IgD-negative memory B cell (primary cell): Measurements from ENCODE around the gene ADAM11. TPM values are rescaled to one million over a fixed set of nuclear protein-coding genes. Genes with fewer than 3 reads are reported as not detected.
"Not testable (repeated sequence)": the region's sequence is repeated elsewhere in the genome, so short reads cannot be mapped to it uniquely, and the experiment has no call there.

ENCODE experiments used
- H3K27ac Mint-ChIP-seq, 3 donors: one replicate each; pipeline ENCODE4 v1.8.0; 2020 to 2022; ENCODE audit warnings: mild to moderate bottlenecking in 3 of 3, mixed read lengths in 3 of 3, moderate library complexity in 1 of 3
- H3K27me3 Mint-ChIP-seq: one replicate; pipeline ENCODE4 v1.8.0; 2021; ENCODE audit warnings: mixed read lengths
- H3K36me3 Mint-ChIP-seq: one replicate; pipeline ENCODE4 v1.8.0; 2020; ENCODE audit warnings: mild to moderate bottlenecking, mixed read lengths
- H3K4me1 Mint-ChIP-seq, 3 donors: one replicate each; pipeline ENCODE4 v1.8.0; 2020 to 2022; ENCODE audit warnings: mixed read lengths in 3 of 3, mild to moderate bottlenecking in 1 of 3
- H3K4me3 Mint-ChIP-seq, 4 donors: one replicate each; pipeline ENCODE4 v1.8.0; 2020 to 2022; ENCODE audit warnings: mild to moderate bottlenecking in 4 of 4, mixed read lengths in 4 of 4, moderate library complexity in 3 of 4
- H3K9me3 Mint-ChIP-seq, 3 donors: one replicate each; pipeline ENCODE4 v1.8.0; 2020 to 2021; ENCODE audit warnings: mixed read lengths in 3 of 3, mild to moderate bottlenecking in 1 of 3
- polyA plus RNA-seq: library from polyadenylated mRNA; unstranded; fragments of 300-500 nt; fragmentation: Illumina TruSeq; gene quantifications from one replicate; pipeline ENCODE4 v1.2.3, GENCODE V29; 2021

ADAM11 gene
- polyA plus RNA-seq, 1 donor from 2014 or later = not detected

- H3K27ac Mint-ChIP-seq = no peak overlapping the region
- H3K9me3 Mint-ChIP-seq = no peaks in the 10 kb centered on the region
- H3K4me3 Mint-ChIP-seq = peak overlapping the region in 1 of 4 donors; percentile 17
Observed at GRCh38 chr17:44793885-44794842, 35.4 kb downstream of the ADAM11 start.

DNA sequence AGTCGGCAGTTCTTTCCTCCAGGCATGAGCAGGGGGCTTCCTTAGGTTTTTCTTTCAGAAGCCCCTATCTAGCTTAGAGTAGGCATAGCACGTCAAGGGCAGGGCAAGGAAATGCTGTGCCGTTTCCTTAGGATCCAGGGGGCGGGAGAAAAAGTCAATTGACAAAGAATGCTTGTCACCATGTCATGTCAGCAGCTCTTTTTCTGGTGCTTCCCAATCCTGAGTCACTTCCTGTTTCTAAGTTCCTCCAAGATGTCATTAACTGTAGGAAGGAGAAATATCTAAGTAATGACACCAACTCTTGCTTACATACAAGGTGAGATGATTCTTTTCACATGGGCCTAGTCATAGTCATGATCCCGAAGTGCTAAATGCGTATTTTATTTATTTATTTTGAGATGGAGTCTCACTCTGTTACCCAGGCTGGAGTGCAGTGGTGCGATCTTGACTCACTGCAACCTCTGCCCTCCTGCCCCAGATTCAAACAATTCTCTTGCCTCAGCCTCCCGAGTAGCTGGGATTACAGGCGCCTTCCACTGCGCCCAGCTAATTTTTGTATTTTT is 36.1 kb downstream of the ADAM11 start:
- Mint-ChIP-seq H3K9me3 (no peaks in the 10 kb centered on the region), H3K4me1 (no peaks in the 10 kb centered on the region), H3K27ac (no peak overlapping the region), H3K4me3 (no peak overlapping the region), H3K27me3 (peaks cover 3% of the 10 kb centered on the region), H3K36me3 (peaks cover 2% of the 10 kb centered on the region)

More at GRCh38 chr17:44793885-44794842, 35.4 kb downstream of the ADAM11 start:
- H3K36me3 Mint-ChIP-seq = peaks cover 2% of the 10 kb centered on the region
- H3K4me1 Mint-ChIP-seq = no peaks in the 10 kb centered on the region
- H3K27me3 Mint-ChIP-seq = peaks cover 3% of the 10 kb centered on the region

DNA sequence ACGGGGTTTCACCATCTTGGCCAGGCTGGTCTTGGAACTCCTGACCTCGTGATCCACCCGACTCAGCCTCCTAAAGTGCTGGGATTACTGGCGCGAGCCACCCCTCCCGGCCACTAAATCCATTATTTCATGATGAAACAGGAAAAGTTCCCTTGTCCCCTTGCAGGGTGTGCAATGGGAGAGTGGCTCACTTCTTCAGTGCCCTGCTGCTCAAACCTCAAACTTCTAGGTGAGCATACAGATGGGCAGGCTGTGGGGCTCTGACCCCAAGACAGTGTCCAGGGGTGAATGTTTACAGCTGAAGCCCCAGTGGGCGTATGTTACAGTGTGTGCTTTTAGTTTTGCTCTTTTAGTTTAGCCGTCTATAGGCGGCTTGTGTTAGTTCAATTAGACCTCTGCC is 36.6 kb downstream of the ADAM11 start:
- H3K4me1 Mint-ChIP-seq = no peaks in the 10 kb centered on the region
- no peak overlapping the region for H3K27ac Mint-ChIP-seq
- no peak overlapping the region for H3K4me3 Mint-ChIP-seq
- H3K9me3 Mint-ChIP-seq = no peaks in the 10 kb centered on the region
- peaks cover 2% of the 10 kb centered on the region for H3K36me3 Mint-ChIP-seq
- H3K27me3 Mint-ChIP-seq = peaks cover 3% of the 10 kb centered on the region

DNA sequence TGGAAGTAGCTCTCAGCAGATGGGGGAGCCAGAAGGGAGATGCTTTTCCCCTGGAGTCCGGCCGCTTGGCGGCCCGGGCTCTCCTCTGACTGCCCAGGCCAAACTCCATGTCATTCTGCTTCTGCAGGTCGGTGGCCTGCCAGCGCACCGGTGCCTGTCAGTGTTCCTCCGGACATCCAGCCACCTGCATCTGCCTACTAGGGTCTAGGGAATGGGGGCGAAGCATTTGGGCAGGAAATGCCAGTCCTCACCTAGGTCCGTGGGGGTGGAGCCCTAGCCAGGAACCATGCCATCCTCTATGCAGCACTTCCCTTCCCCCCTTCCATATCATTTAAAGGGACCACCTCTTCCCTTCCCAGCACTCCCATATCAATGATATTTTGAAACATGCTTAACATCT is 37.1 kb downstream of the ADAM11 start:
- Mint-ChIP-seq H3K4me3 (no peak overlapping the region), H3K9me3 (no peaks in the 10 kb centered on the region), H3K27me3 (peaks cover 3% of the 10 kb centered on the region), H3K27ac (no peak overlapping the region), H3K36me3 (peaks cover 2% of the 10 kb centered on the region), H3K4me1 (no peaks in the 10 kb centered on the region)

DNA sequence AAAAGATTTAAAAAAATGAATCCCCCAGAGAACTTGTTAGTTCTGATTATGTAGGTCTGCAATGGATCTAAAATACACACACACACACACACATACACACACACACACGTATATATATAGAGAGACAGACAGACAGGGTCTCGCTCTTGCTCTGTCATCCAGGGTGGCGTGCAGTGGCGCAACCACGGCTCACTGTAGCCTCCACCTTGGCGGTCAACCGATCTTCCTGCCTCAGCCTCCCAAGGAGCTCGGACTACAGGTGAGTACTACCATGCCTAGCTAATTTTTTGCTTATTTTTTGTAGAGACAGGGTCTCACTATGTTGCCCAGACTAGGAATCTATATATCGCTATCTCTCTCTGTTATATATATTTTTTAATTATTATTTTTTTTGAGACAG is 37.9 kb downstream of the ADAM11 start:
- Mint-ChIP-seq H3K27me3 (peaks cover 3% of the 10 kb centered on the region), H3K36me3 (peaks cover 2% of the 10 kb centered on the region), H3K9me3 (no peaks in the 10 kb centered on the region), H3K4me3 (no peak overlapping the region), H3K4me1 (no peaks in the 10 kb centered on the region), H3K27ac (no peak overlapping the region)

GRCh38 chr17:44797802-44798201 is 39.0 kb downstream of the ADAM11 start:
- Mint-ChIP-seq H3K4me3 (peak overlapping the region in 1 of 4 donors; percentile 45), H3K9me3 (no peaks in the 10 kb centered on the region), H3K27ac (no peak overlapping the region), H3K27me3 (peaks cover 3% of the 10 kb centered on the region), H3K36me3 (peaks cover 2% of the 10 kb centered on the region), H3K4me1 (no peaks in the 10 kb centered on the region)

GRCh38 chr17:44798356-44798755 is 39.6 kb downstream of the ADAM11 start:
- Mint-ChIP-seq H3K9me3 (no peaks in the 10 kb centered on the region), H3K27ac (no peak overlapping the region), H3K4me3 (no peak overlapping the region), H3K36me3 (peaks cover 2% of the 10 kb centered on the region), H3K27me3 (peaks cover 3% of the 10 kb centered on the region), H3K4me1 (no peaks in the 10 kb centered on the region)

- no peaks in the 10 kb centered on the region for H3K27me3 Mint-ChIP-seq
- no peak overlapping the region for H3K27ac Mint-ChIP-seq
- no peak overlapping the region for H3K4me3 Mint-ChIP-seq
- peaks cover 3% of the 10 kb centered on the region for H3K36me3 Mint-ChIP-seq
- H3K9me3 Mint-ChIP-seq = no peaks in the 10 kb centered on the region
- no peaks in the 10 kb centered on the region for H3K4me1 Mint-ChIP-seq
Observed at GRCh38 chr17:44801880-44802279, 43.1 kb downstream of the ADAM11 start.

DNA sequence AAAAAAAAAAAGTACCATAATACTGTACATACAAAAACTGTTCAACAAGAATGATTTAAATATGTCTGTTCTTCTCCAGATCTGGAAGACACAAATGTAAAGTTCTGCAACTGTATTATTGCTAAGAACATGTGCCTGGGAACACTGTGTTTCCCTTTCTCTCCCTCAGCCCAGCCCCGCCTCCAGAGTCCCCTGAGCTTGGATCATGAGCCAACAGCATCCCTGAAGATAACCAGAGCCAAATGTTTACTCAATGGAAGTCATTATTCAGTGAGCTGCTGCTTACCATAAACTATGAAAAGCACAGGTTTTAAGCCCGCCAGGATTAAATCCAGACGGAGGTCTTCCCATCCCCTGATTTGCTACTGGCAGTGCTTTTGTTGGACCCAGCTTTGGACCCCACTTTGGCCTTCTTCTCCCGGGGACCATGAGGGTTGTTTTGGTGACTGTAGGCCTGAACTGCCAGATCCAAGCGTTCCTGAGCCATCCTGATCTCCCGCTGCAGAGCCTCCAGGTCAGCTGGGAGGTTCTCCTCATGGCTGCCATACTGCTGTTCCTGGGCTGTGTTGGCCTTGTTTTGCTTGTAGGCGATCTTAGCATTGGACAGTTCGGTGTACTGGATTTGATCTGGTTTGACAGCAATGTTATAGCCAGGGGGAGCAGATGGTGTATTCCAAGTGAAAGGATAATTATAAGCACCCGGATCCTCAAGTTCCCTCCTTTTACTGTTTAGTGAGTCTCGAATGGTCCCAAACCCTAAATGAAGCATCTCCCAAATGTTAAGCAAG is 45.7 kb downstream of the ADAM11 start:
- H3K27me3 Mint-ChIP-seq = peaks cover 2% of the 10 kb centered on the region
- no peak overlapping the region for H3K4me3 Mint-ChIP-seq
- H3K27ac Mint-ChIP-seq = no peak overlapping the region
- no peaks in the 10 kb centered on the region for H3K4me1 Mint-ChIP-seq
- H3K36me3 Mint-ChIP-seq = peaks cover 3% of the 10 kb centered on the region
- H3K9me3 Mint-ChIP-seq = no peaks in the 10 kb centered on the region

DNA sequence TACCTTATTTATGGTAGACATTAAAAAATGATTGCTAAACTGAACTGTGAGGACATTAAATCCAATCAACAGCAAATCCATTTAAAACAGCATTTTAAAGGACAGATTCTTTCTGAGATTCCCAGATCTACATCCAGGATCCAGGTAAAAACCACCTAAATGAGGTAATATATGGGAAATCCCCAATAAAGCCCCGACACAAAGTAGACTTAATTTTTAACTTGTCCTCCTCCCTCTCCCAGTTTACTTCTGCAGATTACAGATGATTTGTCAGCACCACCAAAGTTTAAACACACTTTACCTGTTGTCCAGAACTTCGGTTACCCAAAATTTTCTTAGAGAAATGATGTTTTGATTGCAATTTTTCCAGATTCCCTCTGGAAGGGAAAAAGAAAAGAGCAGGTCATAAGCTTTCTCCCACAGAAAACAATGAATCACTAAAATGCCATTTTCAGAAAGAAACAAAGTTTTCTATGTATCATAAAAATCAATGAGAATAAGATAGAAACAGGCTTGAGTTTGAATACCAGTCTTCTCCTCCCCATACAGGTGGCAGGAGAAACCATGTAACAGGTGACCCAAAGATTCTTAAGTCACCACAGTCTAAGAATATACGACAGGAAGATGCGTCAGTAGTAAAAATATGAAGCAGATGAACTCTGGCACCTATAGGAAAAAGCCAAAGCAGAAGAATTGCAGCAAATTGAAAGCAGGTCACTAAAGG is 48.5 kb downstream of the ADAM11 start:
- Mint-ChIP-seq H3K4me1 (no peaks in the 10 kb centered on the region), H3K9me3 (no peaks in the 10 kb centered on the region), H3K36me3 (peaks cover 3% of the 10 kb centered on the region), H3K27me3 (peaks cover 2% of the 10 kb centered on the region), H3K27ac (no peak overlapping the region), H3K4me3 (no peak overlapping the region)

DNA sequence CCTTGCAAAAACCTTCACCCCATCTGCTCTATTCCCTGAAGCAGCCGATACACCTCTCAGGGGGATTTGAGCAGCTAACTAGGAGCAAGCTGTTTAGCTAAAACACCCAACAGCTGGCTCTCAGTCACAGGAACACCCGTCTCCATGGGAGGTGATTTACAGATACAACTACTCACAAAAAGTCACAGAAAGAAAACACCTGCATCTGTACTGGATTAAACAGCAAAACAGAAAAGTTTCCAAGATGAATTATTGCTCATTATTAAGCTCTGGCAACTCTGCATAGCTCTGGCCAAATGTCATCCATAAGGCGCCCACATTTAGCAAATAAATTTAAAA is 49.0 kb downstream of the ADAM11 start:
- Mint-ChIP-seq H3K27ac (no peak overlapping the region), H3K27me3 (peaks cover 2% of the 10 kb centered on the region), H3K4me3 (no peak overlapping the region), H3K9me3 (no peaks in the 10 kb centered on the region), H3K4me1 (no peaks in the 10 kb centered on the region), H3K36me3 (peaks cover 3% of the 10 kb centered on the region)

DNA sequence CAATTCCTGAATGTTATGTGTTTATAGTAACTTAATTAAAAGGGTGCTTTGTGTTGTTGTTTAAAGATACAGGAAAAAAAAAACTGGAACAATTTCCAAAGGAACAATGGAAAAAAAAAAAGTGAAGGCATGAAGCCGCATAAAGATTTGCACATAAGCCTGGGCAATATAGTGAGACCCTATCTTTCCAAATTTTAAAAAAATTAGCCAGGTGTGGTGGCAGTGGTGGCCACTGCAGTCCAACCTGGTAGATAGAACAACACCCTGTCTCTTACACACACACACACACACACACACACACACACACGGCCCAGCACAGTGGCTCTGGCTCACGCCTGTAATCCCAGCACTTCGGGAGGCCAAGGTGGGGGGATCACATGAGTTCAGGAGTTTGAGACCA is 49.4 kb downstream of the ADAM11 start:
- Mint-ChIP-seq H3K9me3 (no peaks in the 10 kb centered on the region), H3K27ac (no peak overlapping the region), H3K36me3 (peaks cover 3% of the 10 kb centered on the region), H3K27me3 (peaks cover 2% of the 10 kb centered on the region), H3K4me3 (no peak overlapping the region), H3K4me1 (no peaks in the 10 kb centered on the region)

DNA sequence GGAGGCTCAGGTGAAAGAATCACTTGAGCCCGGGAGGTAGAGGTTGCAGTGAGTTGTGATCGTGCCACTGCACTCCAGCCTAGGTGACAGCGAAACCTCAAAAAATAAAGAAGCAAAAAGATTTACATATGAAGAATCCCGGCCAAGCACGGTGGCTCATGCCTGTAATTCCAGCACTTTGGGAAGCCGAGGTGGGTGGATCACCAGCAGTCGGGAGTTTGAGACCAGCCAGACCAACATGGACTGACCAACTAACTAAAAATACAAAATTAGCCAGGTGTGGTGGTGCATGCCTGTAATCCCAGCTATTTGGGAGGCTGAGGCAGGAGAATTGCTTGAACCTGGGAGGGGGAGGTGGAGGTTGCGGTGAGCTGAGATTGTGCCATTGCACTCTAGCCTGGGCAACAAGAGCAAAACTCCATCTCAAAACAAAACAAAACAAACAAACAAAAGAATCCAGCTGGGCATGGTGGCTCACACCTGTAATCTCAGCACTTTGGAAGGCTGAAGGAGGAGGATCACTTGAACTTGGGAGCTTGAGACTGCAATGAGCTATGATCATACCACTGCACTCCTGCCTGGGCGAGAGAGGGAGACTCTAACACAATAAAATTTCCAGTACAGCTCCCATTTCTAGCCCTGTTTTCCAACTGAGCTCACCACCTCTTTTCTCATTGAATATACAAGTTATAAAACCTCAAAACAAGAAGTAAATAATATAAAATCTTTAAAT is 50.0 kb downstream of the ADAM11 start:
- not testable (repeated sequence) for H3K9me3 Mint-ChIP-seq, H3K27ac Mint-ChIP-seq, H3K4me1 Mint-ChIP-seq, H3K27me3 Mint-ChIP-seq, H3K36me3 Mint-ChIP-seq, H3K4me3 Mint-ChIP-seq

GRCh38 chr17:44812263-44812662 is 53.5 kb downstream of the ADAM11 start:
- Mint-ChIP-seq H3K27me3 (peaks cover 2% of the 10 kb centered on the region), H3K4me3 (no peak overlapping the region), H3K27ac (no peak overlapping the region), H3K4me1 (no peaks in the 10 kb centered on the region), H3K36me3 (no peaks in the 10 kb centered on the region), H3K9me3 (no peaks in the 10 kb centered on the region)
